HCT116 (cell line): Measurements from ENCODE around the gene PIP4P1. TPM values are rescaled to one million over a fixed set of nuclear protein-coding genes. Genes with fewer than 3 reads are reported as not detected.

Experiments
- ATAC-seq: fragments of 200-7000 bp; cut with Tn5 transposase; 2 replicates; pipeline ENCODE4 v1.9.1; 2020; ENCODE audit warnings: mild to moderate bottlenecking, moderate library complexity
- BruUV-seq: library from RNA; stranded (reverse); fragments of 400-500 nt; replicated peaks from 2 replicates; lab custom pipeline; 2021; lab: Mats Ljungman, UMichigan
- CTCF ChIA-PET: fragments of 300-600 bp; sonication (Branson Sonifier 250); formaldehyde crosslinking; loops from one replicate; lab custom pipeline; 2021; ENCODE audit warnings: antibody characterized with exemption; lab: Charles Lee
- POLR2A ChIA-PET: fragments of 300-600, 350-600 bp; sonication (Branson Sonifier 250); formaldehyde crosslinking; loops from one replicate; lab custom pipeline; 2021; ENCODE audit warnings: antibody characterized with exemption; lab: Charles Lee
- RAD21 ChIA-PET, 2 experiments: fragments of 300-600 bp; sonication (Branson Sonifier 250); formaldehyde crosslinking; loops; one replicate each; lab custom pipeline; 2023; ENCODE audit warnings: low total read pairs in 2 of 2; ENCODE audit not compliant: uncharacterized antibody in 2 of 2, unreplicated experiment in 2 of 2, low non-redundant PET in 1 of 2; lab: Charles Lee
- DNase-seq: peaks from one replicate; pipeline ENCODE4 v3.0.0-alpha.2; 2010; ENCODE audit warnings: low read depth, low spot score
- H2AFZ ChIP-seq: fragments of 200-600 bp; shearing (Covaris generic), sonication (generic); 2 replicates; pipeline ENCODE4 v1.6.1; 2017; ENCODE audit warnings: low read depth, mixed run types, mixed read lengths, antibody characterized with exemption, low read length; ENCODE audit not compliant: poor library complexity, severe bottlenecking
- H3K27ac ChIP-seq: 2 replicates; pipeline ENCODE4 v1.5.1; 2012; ENCODE audit warnings: low read depth, low read length
- H3K27me3 ChIP-seq: fragments of 200-600 bp; sonication (generic); 2 replicates; pipeline ENCODE4 v1.6.1; 2016; ENCODE audit warnings: mixed run types, low read length, mixed read lengths; ENCODE audit not compliant: insufficient read depth
- H3K36me3 ChIP-seq, 2 experiments: fragments of 200-500 bp in 1 of 2; fragments of 200-600 bp in 1 of 2; sonication (Bioruptor generic) in 1 of 2; sonication (generic) in 1 of 2; 2 replicates each; pipeline versions ENCODE4 v1.5.1 to v1.6.1; 2014 to 2016; ENCODE audit warnings: low read length in 2 of 2, inconsistent platforms in 1 of 2, mixed read lengths in 1 of 2, mixed run types in 1 of 2; ENCODE audit not compliant: insufficient read depth in 2 of 2, control insufficient read depth in 1 of 2
- H3K4me1 ChIP-seq, 2 experiments: fragments of 200-600 bp in 1 of 2; sonication (generic) in 1 of 2; 2 replicates each; pipeline versions ENCODE4 v1.5.1 to v1.6.1; 2012 to 2017; ENCODE audit warnings: low read length in 2 of 2, inconsistent platforms in 1 of 2, mild to moderate bottlenecking in 1 of 2, mixed read lengths in 1 of 2, mixed run types in 1 of 2, moderate library complexity in 1 of 2; ENCODE audit not compliant: insufficient read depth in 2 of 2, control insufficient read depth in 1 of 2
- H3K4me2 ChIP-seq: fragments of 200-600 bp; sonication (generic); 2 replicates; pipeline ENCODE4 v1.6.1; 2017; ENCODE audit warnings: mixed run types, low read length, mixed read lengths
- H3K4me3 ChIP-seq, 2 experiments: fragments of 200-600 bp in 1 of 2; sonication (generic) in 1 of 2; replicated peaks in 1 of 2; 2 replicates each; pipeline ENCODE4 v1.5.1; 2011 to 2016; ENCODE audit warnings: low read length in 2 of 2, control low read depth in 1 of 2, low read depth in 1 of 2, mild to moderate bottlenecking in 1 of 2, mixed read lengths in 1 of 2, mixed run types in 1 of 2
- H3K79me2 ChIP-seq: fragments of 200-600 bp; sonication (generic); 2 replicates; pipeline ENCODE4 v1.6.1; 2017; ENCODE audit warnings: mild to moderate bottlenecking, mixed run types, low read length, moderate library complexity, mixed read lengths; ENCODE audit not compliant: insufficient read depth
- H3K9ac ChIP-seq: fragments of 200-600 bp; sonication (generic); 2 replicates; pipeline ENCODE4 v1.6.1; 2016; ENCODE audit warnings: low read length, mixed read lengths
- H3K9me2 ChIP-seq: fragments of 200-600 bp; sonication (generic), shearing (Covaris generic); 2 replicates; pipeline ENCODE4 v1.6.1; 2017; ENCODE audit warnings: mixed run types, mild to moderate bottlenecking, moderate library complexity; ENCODE audit not compliant: insufficient read depth
- H3K9me3 ChIP-seq, 2 experiments: fragments of 200-500 bp in 1 of 2; fragments of 200-600 bp in 1 of 2; sonication (Bioruptor generic) in 1 of 2; sonication (generic) in 1 of 2; 2 replicates each; pipeline ENCODE4 v1.6.1; 2014 to 2017; ENCODE audit warnings: low read length in 2 of 2, mixed read lengths in 2 of 2, inconsistent platforms in 1 of 2, low read depth in 1 of 2, mild to moderate bottlenecking in 1 of 2, mixed run types in 1 of 2, moderate library complexity in 1 of 2; ENCODE audit not compliant: control insufficient read depth in 1 of 2, insufficient read depth in 1 of 2
- H4K20me1 ChIP-seq: fragments of 200-600 bp; sonication (generic), shearing (Covaris generic); 2 replicates; pipeline ENCODE4 v1.6.1; 2017; ENCODE audit warnings: mixed run types, mild to moderate bottlenecking, moderate library complexity; ENCODE audit not compliant: insufficient read depth
- CEBPB ChIP-seq: IDR thresholded peaks from 2 replicates; pipeline ENCODE4 v1.6.1; 2012; ENCODE audit warnings: low read depth
- EZH2 ChIP-seq: fragments of 200-600 bp; sonication (generic); IDR thresholded peaks from 2 replicates; pipeline ENCODE4 v1.6.1; 2017; ENCODE audit warnings: antibody characterized with exemption, mixed run types
- RAD21 ChIP-seq: IDR thresholded peaks from 2 replicates; pipeline ENCODE4 v1.6.1; 2012; ENCODE audit warnings: low read depth, mild to moderate bottlenecking
- SIN3A ChIP-seq: IDR thresholded peaks from 2 replicates; pipeline ENCODE4 v1.6.1; 2012; ENCODE audit warnings: low read depth
- SP1 ChIP-seq: IDR thresholded peaks from 2 replicates; pipeline ENCODE4 v1.6.1; 2012; ENCODE audit warnings: low read depth
- ZNF274 ChIP-seq: fragments of 200-500 bp; sonication (Bioruptor generic); IDR thresholded peaks from 2 replicates; pipeline ENCODE4 v1.6.1; 2014; ENCODE audit warnings: mild to moderate bottlenecking, low read depth, low read length, inconsistent platforms
- intact Hi-C: fragments of 100-400 bp; cut with micrococcal nuclease; formaldehyde crosslinking; loops from 2 replicates; pipeline ENCODE4 v1.10.0; 2022
- total RNA-seq: library from RNA; stranded (reverse); gene quantifications from one replicate; pipeline ENCODE4 v1.2.1, GENCODE V29; 2021; ENCODE audit not compliant: unreplicated experiment
- TF ChIP-seq, protein P1 (sequence below), 3 experiments: fragments of 200-600 bp in 1 of 3; sonication (generic) in 1 of 3; IDR thresholded peaks in 2 of 3; conservative IDR thresholded peaks in 1 of 3; 2 replicates each; pipeline ENCODE4 v1.5.1; 2012 to 2017; ENCODE audit warnings: low read depth in 2 of 3, low read length in 2 of 3, antibody characterized with exemption in 1 of 3, borderline replicate concordance in 1 of 3, control low read depth in 1 of 3, mild to moderate bottlenecking in 1 of 3, mixed read lengths in 1 of 3, mixed run types in 1 of 3, moderate library complexity in 1 of 3; ENCODE audit not compliant: insufficient read depth in 1 of 3
- TF ChIP-seq, protein P2 (sequence below): IDR thresholded peaks from 2 replicates; pipeline ENCODE4 v1.6.1; 2012; ENCODE audit warnings: low read depth

The PIP4P1 gene
- total RNA-seq, 1 experiment from 2014 or later = 35.4 TPM

DNA sequence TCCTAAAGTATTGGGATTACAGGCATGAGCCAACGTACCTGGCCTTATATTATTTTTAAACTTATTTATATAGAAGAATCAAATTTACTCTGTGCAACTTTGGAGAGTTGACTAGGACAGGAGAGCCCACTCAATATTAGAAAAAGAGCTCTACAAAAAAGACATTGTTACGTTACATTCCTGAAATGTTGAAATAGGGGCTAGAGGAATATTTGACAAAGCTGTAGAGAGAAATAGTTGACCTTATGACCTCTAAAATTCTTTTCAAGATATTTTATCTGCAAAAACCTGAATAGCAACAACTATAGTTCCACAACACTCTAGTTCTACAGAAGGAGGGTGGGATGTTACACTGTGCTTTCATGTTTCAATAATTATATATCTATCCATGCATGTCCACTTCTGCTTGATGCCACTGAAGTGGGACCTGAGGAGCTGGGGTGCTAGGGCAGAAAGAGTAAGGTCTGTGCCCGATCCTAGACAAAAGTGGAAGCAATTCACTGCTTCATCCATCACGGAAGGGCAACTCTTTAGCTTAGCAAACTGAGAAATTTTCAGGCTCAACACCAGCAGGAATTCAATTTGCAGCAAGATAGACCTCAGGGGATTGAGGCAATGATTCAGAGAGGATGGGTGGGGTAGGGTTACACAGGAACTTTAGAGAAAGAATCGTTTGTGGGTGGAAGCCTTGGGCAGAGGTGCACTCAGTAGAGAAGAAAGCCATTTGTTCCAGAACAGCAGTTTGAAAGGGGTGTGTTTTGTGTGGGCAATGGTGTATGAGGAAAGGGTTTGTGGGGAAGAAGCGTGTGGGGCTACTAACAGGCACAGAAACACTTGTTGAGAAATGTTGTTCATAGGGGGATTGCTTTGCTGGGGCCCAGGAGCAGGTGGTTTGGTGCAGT is 28.1 kb upstream of the PIP4P1 start:
- Histone ChIP-seq H3K4me2 (peak overlapping the region; percentile 18), H3K9me3 (no peaks in the 10 kb centered on the region), H3K4me3 (no peak overlapping the region), H3K27ac (no peak overlapping the region), H3K27me3 (no peaks in the 10 kb centered on the region), H3K79me2 (no peaks in the 10 kb centered on the region), H2AFZ (no peak overlapping the region), H3K36me3 (no peaks in the 10 kb centered on the region), H3K9ac (no peak overlapping the region), H3K9me2 (no peaks in the 10 kb centered on the region), H4K20me1 (no peaks in the 10 kb centered on the region), H3K4me1 (peaks cover 7 to 30% of the 10 kb centered on the region in 2 experiments; a peak in 3 of 4 replicates)
- RAD21 ChIA-PET = no interaction called here
- no TSS peak for BruUV-seq
- no peak for TF ChIP-seq ZNF274
- no peak for TF ChIP-seq CEBPB
- no peak for TF ChIP-seq SP1
- POLR2A ChIA-PET = interaction anchor here (0.6 to 1.7 kb wide), 2 partner anchors 19 to 72 kb away, joined by 3 to 10 read pairs; no protein-coding TSS in a partner anchor
- CTCF ChIA-PET = interaction anchor here (1.8 kb wide), 1 partner anchor 115 kb away, joined by 7 read pairs; no protein-coding TSS in a partner anchor
- intact Hi-C loops = no loop called here
- DNase-seq (no peak), ATAC-seq (no peak)

DNA sequence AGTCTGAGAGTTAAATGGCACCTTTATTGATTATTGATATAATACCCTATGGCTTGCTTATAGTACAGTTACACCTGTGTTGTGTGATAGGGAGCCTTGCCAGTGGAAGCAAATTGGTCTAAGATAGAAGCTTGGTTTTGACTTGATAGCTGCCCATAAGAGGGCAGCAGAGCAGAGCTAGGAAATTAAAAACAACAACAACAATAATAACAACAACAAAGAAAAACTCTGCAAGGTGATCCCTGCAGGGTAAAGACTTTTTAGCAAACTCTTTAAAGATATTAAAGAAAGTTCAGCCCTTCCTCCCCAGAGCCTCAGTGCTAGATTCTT is 26.1 kb upstream of the PIP4P1 start:
- Histone ChIP-seq H3K27me3 (no peaks in the 10 kb centered on the region), H2AFZ (no peak overlapping the region), H3K36me3 (no peaks in the 10 kb centered on the region), H3K4me3 (no peak overlapping the region), H3K4me1 (peaks cover 7 to 25% of the 10 kb centered on the region in 2 experiments; a peak in 3 of 4 replicates), H3K9me2 (no peaks in the 10 kb centered on the region), H3K9me3 (no peaks in the 10 kb centered on the region), H3K4me2 (no peak overlapping the region), H3K9ac (no peak overlapping the region), H3K79me2 (no peaks in the 10 kb centered on the region), H3K27ac (no peak overlapping the region), H4K20me1 (no peaks in the 10 kb centered on the region)
- BruUV-seq = no TSS peak
- ATAC-seq = peak; percentile 54; the same call in 1 of the 2 replicates
- TF ChIP-seq, protein P1, sequence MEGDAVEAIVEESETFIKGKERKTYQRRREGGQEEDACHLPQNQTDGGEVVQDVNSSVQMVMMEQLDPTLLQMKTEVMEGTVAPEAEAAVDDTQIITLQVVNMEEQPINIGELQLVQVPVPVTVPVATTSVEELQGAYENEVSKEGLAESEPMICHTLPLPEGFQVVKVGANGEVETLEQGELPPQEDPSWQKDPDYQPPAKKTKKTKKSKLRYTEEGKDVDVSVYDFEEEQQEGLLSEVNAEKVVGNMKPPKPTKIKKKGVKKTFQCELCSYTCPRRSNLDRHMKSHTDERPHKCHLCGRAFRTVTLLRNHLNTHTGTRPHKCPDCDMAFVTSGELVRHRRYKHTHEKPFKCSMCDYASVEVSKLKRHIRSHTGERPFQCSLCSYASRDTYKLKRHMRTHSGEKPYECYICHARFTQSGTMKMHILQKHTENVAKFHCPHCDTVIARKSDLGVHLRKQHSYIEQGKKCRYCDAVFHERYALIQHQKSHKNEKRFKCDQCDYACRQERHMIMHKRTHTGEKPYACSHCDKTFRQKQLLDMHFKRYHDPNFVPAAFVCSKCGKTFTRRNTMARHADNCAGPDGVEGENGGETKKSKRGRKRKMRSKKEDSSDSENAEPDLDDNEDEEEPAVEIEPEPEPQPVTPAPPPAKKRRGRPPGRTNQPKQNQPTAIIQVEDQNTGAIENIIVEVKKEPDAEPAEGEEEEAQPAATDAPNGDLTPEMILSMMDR (IDR thresholded peaks at IDR 0.05 in 2 of 3, conservative IDR thresholded peaks at IDR 0.05 in 1 of 3; ENCODE audit: borderline replicate concordance in 1 of 3, insufficient read depth in 1 of 3, low read depth in 2 of 3, low read length in 2 of 3) = peak; percentile 22 to 42 (median 36); a peak in 4 of 6 replicates
- TF ChIP-seq SIN3A (no peak), EZH2 (no peak), RAD21 (peak; percentile 44; the same call in 1 of the 2 replicates), SP1 (no peak)
- TF ChIP-seq, protein P2, sequence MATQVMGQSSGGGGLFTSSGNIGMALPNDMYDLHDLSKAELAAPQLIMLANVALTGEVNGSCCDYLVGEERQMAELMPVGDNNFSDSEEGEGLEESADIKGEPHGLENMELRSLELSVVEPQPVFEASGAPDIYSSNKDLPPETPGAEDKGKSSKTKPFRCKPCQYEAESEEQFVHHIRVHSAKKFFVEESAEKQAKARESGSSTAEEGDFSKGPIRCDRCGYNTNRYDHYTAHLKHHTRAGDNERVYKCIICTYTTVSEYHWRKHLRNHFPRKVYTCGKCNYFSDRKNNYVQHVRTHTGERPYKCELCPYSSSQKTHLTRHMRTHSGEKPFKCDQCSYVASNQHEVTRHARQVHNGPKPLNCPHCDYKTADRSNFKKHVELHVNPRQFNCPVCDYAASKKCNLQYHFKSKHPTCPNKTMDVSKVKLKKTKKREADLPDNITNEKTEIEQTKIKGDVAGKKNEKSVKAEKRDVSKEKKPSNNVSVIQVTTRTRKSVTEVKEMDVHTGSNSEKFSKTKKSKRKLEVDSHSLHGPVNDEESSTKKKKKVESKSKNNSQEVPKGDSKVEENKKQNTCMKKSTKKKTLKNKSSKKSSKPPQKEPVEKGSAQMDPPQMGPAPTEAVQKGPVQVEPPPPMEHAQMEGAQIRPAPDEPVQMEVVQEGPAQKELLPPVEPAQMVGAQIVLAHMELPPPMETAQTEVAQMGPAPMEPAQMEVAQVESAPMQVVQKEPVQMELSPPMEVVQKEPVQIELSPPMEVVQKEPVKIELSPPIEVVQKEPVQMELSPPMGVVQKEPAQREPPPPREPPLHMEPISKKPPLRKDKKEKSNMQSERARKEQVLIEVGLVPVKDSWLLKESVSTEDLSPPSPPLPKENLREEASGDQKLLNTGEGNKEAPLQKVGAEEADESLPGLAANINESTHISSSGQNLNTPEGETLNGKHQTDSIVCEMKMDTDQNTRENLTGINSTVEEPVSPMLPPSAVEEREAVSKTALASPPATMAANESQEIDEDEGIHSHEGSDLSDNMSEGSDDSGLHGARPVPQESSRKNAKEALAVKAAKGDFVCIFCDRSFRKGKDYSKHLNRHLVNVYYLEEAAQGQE = no peak
- ChIA-PET CTCF (interaction anchor here (1.0 to 1.8 kb wide), 7 partner anchors 11 to 121 kb away, joined by 3 to 7 read pairs (median 4); partner anchors contain the start of genes APEX1, PIP4P1 and TEP1), POLR2A (interaction anchor here (0.9 to 1.7 kb wide), 4 partner anchors 14 to 144 kb away, joined by 3 to 10 read pairs (median 3); partner anchors contain the start of gene PARP2), RAD21 (no interaction called here)
- DNase-seq = no peak
- intact Hi-C loops = loop anchor here (1.0 kb wide), 1 partner anchor 119 kb away; no protein-coding TSS in a partner anchor
